Mucosa of descending colon (tissue), 3 donors: ENCODE results near the gene RORC. TPM values are rescaled to one million over a fixed set of nuclear protein-coding genes. Genes with fewer than 3 reads are reported as not detected.

Experiments used
- ATAC-seq: fragments of 200-7000 bp; cut with Tn5 transposase; one replicate; pipeline ENCODE4 v1.9.1; 2020; ENCODE audit warnings: mild to moderate bottlenecking, moderate library complexity
- DNase-seq, 3 donors: peaks; one replicate each; pipeline ENCODE4 v3.0.0-alpha.2; 2020
- H3K36me3 ChIP-seq: fragments of 200-600 bp; one replicate; pipeline ENCODE4 v1.8.0; 2021; ENCODE audit warnings: low read depth, mild to moderate bottlenecking
- H3K4me1 ChIP-seq: fragments of 200-600 bp; one replicate; pipeline ENCODE4 v1.8.0; 2021; ENCODE audit warnings: low read depth, mild to moderate bottlenecking
- H3K4me3 ChIP-seq: fragments of 200-600 bp; one replicate; pipeline ENCODE4 v1.8.0; 2021; ENCODE audit warnings: mild to moderate bottlenecking
- H3K9me3 ChIP-seq: fragments of 200-600 bp; one replicate; pipeline ENCODE4 v1.8.0; 2021; ENCODE audit warnings: mild to moderate bottlenecking
- intact Hi-C, 2 donors: fragments of 100-400 bp; cut with DNase I in 1 of 2; cut with micrococcal nuclease in 1 of 2; formaldehyde crosslinking; loops; one replicate each; pipeline versions ENCODE4 v1.11.0 to v1.11.1; 2022; cut with DNase I, micrococcal nuclease
- total RNA-seq, 3 donors: library from RNA; stranded (reverse); fragmentation: NEBNext Ultra II Directional in 2 of 3; extraction: Animal tissue kit (Norgen Biotek cat#: 25700) in 2 of 3; gene quantifications; one replicate each; pipeline versions ENCODE4 v1.2.1 to v1.2.4, GENCODE V29; 2021 to 2023
- TF ChIP-seq, protein P1 (sequence below): fragments of 200-600 bp; IDR thresholded peaks from one replicate; pipeline ENCODE4 v1.8.0; 2022; ENCODE audit warnings: antibody characterized with exemption, mild to moderate bottlenecking
- donor health status: DM: no; HTN: no; CAD: no; lungs with moderate emphysema.
- donor health status: DM: no; HTN: no; CAD: no.
- donor health status: DM: no; HTN: yes; CAD: no.

Gene RORC
- total RNA-seq, 3 donors from 2014 or later: 9.5 to 29.5 (median 17.7) TPM

DNA sequence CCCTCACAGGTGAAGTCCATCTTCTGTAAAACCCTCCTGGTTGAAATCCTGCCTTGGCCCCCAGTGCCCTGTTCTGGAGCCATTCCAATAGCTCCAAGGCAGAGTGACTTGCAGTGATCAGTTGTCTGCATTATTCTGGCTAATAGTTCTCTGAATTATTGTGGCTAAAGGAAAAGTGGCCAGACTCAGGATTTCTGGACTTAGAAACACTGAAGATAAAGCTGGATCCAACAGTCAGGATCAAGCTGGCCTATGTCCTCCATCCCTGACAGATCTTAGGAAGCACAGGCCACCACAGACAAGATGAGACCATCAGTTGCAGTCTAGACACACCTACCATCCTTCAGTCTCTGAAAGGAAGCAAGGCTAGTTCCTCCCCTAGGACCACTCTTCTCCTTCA is 8.8 kb upstream of the RORC start:
- Histone ChIP-seq H3K36me3 (no peaks in the 10 kb centered on the region), H3K4me3 (no peak overlapping the region), H3K4me1 (no peaks in the 10 kb centered on the region), H3K9me3 (no peaks in the 10 kb centered on the region)
- ATAC-seq (no peak), DNase-seq (no peak)
- intact Hi-C loops: no loop called here
- TF ChIP-seq, protein P1, sequence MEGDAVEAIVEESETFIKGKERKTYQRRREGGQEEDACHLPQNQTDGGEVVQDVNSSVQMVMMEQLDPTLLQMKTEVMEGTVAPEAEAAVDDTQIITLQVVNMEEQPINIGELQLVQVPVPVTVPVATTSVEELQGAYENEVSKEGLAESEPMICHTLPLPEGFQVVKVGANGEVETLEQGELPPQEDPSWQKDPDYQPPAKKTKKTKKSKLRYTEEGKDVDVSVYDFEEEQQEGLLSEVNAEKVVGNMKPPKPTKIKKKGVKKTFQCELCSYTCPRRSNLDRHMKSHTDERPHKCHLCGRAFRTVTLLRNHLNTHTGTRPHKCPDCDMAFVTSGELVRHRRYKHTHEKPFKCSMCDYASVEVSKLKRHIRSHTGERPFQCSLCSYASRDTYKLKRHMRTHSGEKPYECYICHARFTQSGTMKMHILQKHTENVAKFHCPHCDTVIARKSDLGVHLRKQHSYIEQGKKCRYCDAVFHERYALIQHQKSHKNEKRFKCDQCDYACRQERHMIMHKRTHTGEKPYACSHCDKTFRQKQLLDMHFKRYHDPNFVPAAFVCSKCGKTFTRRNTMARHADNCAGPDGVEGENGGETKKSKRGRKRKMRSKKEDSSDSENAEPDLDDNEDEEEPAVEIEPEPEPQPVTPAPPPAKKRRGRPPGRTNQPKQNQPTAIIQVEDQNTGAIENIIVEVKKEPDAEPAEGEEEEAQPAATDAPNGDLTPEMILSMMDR: no peak

DNA sequence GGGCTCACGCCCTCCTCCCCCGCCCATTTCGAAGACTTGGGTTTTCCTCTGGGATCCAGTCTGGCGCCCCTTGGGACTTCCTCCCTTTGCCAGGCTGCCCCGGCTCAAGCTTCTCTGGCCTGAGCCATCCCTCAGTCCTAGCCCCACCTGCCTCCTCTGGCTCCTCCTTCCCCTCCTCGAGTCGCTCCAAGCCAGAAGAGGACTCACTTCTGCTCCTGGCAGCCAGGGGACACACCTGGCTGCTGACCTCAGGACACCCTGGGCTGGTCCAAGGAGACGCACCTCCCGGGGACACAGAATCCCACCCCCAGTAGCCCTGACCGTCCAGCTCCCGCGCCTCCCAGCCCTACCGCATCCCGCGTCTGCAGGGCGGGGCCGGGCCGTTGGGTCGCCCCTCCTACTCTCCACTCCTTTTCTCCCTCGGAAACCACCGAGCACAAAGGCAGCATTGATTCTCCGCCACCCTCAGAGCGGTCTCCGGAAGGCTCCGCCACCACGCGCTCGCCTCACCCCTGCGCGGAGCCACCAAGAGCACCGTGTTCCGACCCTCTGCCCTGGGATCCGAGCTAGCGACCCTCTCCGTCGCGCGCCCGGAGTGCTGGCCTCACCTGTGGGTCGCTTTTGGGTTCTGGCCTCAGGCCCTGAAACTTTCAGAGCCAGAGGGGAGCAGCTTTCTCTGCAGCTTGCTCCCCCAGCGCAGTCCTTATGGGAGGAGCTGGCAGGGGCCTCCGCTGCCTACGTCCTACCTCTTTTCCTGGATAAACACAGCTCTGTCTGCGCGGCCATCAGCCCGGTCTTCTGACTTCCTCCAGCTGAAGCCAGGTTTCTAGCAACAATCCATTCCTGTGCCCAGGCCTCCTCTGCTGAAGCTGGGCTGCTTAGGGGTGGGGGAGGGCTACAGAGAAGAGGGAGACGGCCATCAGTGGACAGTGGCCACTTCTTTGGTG is 8.1 kb upstream of the RORC start, which contains the start of gene C2CD4D:
Gene C2CD4D, minus strand, starts transcription at position 364 of the 947 bp plus-strand sequence. CDS start 831 bp downstream, outside the sequence.
- Histone ChIP-seq H3K36me3 (no peaks in the 10 kb centered on the region), H3K4me1 (no peaks in the 10 kb centered on the region), H3K9me3 (no peaks in the 10 kb centered on the region), H3K4me3 (peak within 1 kb of the TSS; percentile 21)
- ATAC-seq: peak; percentile 84
- TF ChIP-seq, protein P1: no peak
- peak; percentile 87 to 88 (median 88) for DNase-seq
- intact Hi-C loops: no loop called here

DNA sequence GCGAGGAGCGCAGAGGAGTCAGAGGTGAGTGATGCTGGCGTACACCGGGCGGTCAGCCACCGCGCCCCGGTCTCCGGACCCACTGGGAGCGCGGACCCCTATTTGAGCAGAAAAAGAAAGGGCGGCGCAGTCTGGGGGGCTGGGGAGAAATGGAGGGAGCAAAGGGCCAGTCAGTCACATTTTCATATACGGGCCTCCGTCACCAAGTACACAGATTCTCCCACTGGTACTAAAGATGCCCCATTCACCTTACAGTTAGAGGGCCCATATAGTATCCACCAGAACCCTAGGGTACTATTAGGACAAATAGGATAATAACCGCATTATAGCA is 7.4 kb upstream of the RORC start:
- intact Hi-C loops: no loop called here
- DNase-seq: no peak
- no peaks in the 10 kb centered on the region for H3K9me3 ChIP-seq
- no peak for ATAC-seq
- no peak overlapping the region for H3K4me3 ChIP-seq
- H3K4me1 ChIP-seq: no peaks in the 10 kb centered on the region
- no peaks in the 10 kb centered on the region for H3K36me3 ChIP-seq
- TF ChIP-seq, protein P1: no peak

DNA sequence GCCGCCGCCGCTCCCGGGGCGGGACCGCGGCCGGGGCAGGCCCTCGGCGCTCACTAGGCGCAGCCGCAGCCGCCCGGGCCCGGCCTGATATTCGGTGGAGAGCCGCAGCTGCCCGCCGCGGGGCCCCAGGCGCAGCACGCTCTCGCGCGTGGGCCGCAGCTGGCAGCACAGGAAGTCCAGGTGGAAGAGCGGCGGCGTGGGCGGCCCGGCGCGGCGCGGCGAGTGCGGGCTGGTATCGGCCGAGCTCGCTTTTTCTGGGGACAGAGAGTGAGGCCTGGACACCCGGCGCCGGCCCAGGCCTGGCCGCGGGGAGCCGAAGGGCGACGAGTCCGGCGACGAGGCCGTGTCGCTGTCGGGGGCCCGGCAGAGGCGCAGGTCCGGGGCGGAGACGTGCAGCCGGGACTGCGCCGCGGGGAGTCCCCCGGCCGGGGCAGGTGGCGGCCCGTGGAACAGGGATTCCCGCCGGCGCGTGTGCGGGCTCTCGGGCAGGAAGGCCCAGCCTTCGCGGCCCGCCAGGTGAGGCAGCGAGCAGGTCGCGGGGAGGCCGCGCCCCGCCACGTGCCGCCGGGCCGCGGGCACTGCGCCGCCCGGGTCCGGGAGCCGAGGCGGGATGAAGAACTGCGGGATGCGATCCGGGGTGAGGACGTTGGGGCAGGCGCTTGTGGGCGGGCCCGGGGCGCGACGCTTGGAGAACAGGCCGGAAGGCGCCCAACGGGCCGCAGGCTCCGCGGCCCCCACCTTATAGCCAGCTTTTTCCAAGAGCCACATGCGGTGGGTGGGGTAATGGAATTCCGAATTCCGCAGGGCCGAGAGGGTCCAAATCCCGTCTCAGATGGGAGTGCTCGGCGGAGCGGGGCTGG is 6.8 kb upstream of the RORC start:
- DNase-seq (peak in 1 of 3 donors; percentile 56), ATAC-seq (no peak)
- intact Hi-C loops: no loop called here

DNA sequence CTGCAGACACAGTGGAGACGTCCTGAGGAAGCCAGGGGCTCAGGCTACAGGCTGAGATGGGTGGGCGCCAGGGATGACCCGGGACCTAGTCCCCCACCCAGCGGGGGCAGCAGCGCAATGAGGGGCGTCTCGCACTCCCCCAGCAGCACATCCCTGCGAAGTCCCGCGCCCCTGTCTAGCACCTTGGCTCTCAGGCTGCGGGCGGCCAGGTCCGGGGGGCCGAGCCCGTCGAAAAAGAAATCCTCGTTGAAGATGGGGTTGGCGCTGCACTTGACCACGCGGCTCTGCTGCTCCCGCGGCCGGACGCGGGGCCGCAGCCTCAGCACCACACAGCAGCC is 6.3 kb upstream of the RORC start:
- TF ChIP-seq, protein P1: no peak
- Histone ChIP-seq H3K4me1 (peaks cover 11% of the 10 kb centered on the region), H3K36me3 (no peaks in the 10 kb centered on the region), H3K9me3 (no peaks in the 10 kb centered on the region), H3K4me3 (no peak overlapping the region)
- DNase-seq (peak in 1 of 3 donors; percentile 58), ATAC-seq (no peak)
- intact Hi-C loops: no loop called here

More for the DNA sequence above, 6.8 kb upstream of the RORC start:
- no peaks in the 10 kb centered on the region for H3K9me3 ChIP-seq
- TF ChIP-seq, protein P1: no peak
- no peak overlapping the region for H3K4me3 ChIP-seq
- H3K4me1 ChIP-seq: peaks cover 5% of the 10 kb centered on the region
- no peaks in the 10 kb centered on the region for H3K36me3 ChIP-seq
